Epidermal melanocyte (primary cell): ENCODE data around the gene CPEB1.

Experiments used
- DNase-seq: peaks from one replicate; pipeline ENCODE4 v3.0.0; 2011; ENCODE audit warnings: low spot score; ENCODE audit not compliant: insufficient read length

Gene CPEB1

DNA sequence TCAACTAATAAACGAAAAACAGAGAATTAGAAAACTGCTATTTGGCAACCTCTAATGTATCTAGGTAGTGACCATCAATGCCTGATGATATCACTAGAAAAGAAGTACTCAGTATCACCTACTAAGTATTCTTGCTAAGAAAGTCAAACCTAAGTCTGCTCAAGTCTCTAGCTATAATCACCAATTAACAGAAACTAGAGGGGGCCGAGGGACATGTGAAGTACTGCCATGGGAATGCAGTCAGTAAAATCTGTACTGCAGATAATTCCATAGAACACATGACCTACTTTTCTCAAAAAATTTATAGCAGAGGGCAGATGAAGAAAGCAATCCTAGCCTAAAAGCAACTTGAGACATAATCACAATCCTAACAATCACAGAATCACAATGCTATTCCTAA is 51.4 kb downstream of the CPEB1 start:
- no peak for DNase-seq

- DNase-seq = no peak
Observed at GRCh38 chr15:82595203-82595602, 52.0 kb downstream of the CPEB1 start.

GRCh38 chr15:82587805-82588204 is 59.4 kb downstream of the CPEB1 start:
- no peak for DNase-seq

DNA sequence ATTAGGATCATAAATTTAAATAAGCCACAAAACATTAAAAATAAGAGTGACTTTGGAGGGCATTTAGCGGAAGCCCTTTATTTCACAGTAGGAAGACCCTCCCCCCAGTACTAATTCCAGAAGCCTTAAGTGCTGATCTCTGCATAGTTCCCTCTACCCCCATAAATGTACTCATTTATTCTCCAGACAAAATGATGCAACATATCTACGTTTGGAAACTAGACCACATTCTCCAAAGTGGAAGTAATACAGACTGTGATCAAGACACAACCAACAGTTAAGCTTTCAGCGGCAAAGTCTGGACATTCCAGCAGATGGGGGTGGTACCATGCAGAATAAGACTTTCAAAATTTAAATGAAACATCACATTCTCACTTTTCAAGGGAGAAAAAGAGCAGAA is 62.1 kb downstream of the CPEB1 start:
- no peak for DNase-seq

GRCh38 chr15:82580713-82581112 is 66.5 kb downstream of the CPEB1 start:
- no peak for DNase-seq

GRCh38 chr15:82575335-82575734 is 71.8 kb downstream of the CPEB1 start:
- no peak for DNase-seq

DNA sequence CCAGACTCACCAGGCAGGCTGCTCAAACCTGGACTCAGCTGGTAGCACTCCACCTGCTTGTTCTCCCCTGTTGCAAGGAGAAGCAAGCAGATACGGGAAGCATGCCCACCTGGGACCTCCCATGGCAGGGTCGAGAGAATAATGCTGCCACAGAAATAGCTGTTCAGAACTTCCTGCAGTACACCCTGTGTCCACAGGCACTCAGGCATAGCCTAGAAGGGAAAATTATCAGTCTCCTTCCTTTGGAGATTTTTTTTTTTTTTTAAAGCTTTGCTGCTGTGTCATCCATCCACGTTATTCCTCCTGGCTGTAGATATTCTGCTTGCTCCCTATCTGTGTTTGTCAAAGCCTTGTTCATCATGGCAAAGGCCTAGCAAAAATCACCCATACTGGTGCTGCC is 74.2 kb downstream of the CPEB1 start:
- no peak for DNase-seq

DNA sequence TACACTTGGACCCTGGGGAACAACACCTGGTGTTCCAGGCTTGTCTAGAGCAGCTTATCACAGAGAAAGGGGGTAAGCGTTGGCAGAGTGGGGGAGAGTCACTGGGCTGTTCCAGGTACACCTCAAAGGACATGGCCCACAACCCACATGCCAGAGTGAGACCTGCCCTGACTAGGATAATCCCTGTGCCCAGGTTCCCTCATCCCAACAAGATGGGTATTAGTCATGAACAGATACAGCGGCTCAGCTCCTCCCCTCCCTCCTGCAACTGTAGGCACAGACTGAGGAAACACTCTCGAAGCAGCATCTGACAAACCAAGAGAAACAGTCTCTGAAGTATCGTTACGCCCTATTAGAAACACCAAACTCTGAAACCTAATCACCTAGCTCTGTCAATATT is 74.9 kb downstream of the CPEB1 start:
- DNase-seq = no peak

DNA sequence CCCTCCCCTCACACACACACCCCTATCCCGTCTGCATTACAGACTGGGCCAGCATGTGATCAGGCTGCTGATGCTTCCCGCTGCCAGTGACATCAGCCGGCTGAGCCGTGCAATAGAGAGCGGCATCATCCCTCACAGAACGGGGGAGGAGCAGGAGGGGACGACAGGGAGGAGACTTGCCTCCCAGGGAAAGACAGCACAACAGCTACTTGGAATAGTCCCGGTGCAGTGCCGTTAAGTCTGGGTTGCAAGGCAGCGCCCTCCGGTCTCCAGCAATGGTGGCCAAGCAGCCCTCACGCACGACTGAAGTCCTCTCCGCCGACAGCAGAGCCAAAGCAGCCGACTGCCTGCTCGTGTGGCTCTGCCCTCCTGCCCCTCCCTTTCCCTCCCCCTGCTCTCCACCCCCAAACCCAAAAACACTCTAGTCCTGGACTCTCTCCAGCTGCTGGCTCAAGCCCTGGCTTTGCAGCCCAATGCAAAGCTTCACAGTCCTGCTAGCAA is 75.4 kb downstream of the CPEB1 start:
- DNase-seq = peak; percentile 85

DNA sequence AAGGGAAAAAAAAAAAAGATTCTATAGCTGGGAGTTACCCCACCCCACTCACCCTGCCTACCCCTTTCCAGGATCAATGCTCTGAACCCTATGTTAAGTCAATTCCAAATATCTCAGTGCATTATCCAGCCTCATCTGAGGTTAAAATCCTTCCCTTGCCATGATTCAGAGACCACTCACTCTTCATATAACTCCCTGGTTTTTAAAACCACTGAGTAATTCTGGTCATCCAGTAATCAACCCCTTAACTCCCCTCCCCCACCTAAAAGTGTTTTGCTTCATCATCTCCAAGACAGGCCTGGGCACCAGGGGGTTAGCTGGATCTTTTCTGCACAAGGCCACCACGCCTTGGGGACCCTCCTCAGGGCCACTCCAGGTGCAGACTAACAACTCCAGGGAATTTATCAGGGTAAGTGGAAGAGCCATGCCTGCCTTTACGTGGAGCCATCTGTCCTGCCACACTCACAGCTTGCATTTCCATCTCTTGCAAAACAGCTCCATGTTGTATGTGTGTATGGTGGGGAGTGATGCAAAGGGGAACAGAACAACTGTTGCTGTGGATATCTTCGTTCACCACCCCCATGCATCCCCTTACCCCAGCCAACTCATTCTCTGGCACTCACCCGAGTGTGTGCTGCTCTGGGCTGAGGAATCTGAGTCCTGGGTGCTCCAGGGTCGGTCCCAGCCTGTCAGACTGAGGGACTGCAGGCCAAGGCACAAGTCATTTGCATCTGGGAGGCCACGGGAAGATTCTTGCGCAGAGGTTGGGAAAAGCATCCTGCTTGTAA is 76.2 kb downstream of the CPEB1 start:
- no peak for DNase-seq

DNA sequence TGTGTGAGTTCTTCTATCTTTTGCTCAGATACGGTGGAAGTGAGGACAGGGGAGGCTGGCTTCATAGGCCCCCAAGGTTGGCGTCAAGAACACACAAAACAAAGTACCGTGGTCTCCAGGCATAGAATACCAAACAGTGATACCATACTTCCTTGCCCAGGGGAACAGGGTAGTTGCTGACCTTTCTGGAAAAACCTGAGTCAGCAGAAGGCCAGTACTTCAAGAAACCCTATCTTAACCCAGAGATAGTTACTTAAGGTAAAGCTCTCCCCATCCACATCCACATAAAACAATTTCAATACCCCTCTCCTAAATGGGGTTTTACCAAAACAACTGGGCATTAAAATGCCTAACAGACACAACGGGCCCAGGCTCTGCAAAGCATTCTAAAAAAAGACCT is 77.3 kb downstream of the CPEB1 start:
- DNase-seq = no peak

- DNase-seq = no peak
Observed at GRCh38 chr15:82568986-82569385, 78.2 kb downstream of the CPEB1 start.

DNA sequence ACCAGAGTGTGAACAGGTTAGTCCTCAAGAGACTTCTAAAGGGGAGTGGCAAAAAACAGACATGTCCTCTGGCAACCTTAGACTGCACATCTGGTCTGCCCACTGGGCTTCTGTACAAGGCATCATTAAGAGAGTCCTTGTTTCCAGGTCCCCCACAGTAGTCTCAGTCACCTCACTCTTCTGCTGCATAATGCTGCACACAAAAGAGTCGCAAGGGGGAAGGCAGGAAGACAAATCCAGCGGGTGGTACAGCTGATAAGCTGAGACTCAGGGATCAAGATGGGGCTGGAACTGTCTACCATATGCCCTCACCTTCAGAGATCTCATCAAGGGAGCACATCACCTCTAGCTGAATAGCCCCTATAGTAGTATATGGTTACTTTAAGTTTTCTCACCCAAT is 79.5 kb downstream of the CPEB1 start:
- no peak for DNase-seq

DNA sequence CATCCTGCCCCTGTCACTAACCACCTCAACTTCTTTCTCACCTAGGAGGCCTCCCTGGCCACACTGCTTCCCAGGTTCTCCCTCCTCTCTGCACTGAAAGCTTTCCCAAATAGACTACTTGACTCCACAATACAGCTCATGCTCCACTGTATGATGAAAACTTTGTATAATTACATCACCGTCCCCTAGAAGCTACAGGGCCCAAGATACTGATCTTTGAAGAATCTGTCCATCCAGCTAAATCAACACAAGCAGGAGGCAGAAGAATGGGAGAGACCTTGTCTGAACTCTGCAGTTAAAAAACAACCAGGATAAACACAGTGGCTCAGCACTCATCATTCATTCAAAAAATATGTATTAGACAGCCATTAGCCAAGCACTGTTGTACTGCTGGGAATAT is 80.5 kb downstream of the CPEB1 start:
- DNase-seq = no peak

GRCh38 chr15:82558502-82558901 is 88.7 kb downstream of the CPEB1 start:
- no peak for DNase-seq

GRCh38 chr15:82556315-82557035 is 90.7 kb downstream of the CPEB1 start:
- DNase-seq = no peak

- DNase-seq = no peak
Observed at GRCh38 chr15:82554849-82555248, 92.3 kb downstream of the CPEB1 start.

- DNase-seq = no peak
Observed at GRCh38 chr15:82554351-82554750, 92.8 kb downstream of the CPEB1 start.

DNA sequence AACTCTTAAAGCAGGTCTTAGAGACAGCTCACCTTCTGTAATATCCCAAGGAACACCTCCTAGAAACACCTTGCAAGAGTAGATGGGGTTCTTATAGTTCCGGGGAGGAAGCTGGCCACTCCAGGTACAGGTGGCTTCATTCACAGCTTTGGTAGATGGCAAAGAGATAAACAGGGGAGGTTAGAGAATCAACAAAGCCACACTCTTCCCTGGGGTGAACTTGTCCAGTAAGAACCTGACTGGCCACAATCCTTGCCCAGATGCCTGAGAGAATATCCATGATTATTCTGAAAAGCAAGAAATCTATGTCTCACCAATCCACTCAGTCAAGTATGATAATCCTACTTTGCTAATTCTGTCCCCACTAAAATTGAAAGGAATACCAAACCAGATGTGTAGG is 93.3 kb downstream of the CPEB1 start:
- DNase-seq = no peak

GRCh38 chr15:82552861-82553260 is 94.3 kb downstream of the CPEB1 start:
- no peak for DNase-seq

GRCh38 chr15:82551646-82552247 is 95.4 kb downstream of the CPEB1 start:
- no peak for DNase-seq

DNA sequence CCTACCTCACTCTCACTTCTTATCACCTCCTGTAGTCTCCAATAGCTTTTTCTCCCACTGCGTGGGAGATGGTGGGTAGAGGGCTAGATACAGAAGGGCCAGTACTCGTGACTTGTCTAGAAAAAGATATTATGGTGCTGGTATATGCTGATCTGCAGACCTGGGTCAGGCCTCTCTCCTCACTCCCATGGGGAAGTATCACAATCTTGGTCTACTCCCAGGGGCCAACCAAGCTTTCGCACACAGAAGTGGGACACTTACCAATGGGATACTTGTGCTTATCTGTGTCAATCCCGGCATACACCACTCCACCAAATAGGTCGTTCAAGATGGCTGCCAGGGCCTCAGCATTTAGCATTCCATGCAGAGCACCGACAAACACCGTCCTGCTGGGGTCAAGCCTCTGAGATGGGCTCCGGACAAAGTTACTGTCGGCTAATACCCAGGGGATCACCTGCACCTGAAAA is 97.9 kb downstream of the CPEB1 start:
- DNase-seq = no peak
